Sigmoid colon (tissue), 7 donors: ENCODE measurements around the gene TTC39A. TPM values are rescaled to one million over a fixed set of nuclear protein-coding genes. Genes with fewer than 3 reads are reported as not detected.

Experiments
- DNase-seq: peaks from one replicate; pipeline ENCODE4 v3.0.0-alpha.2; 2019
- H3K27ac ChIP-seq, 4 donors: fragments of 200-600 bp; sonication (generic); one replicate each; pipeline ENCODE4 v1.5.1; 2016 to 2019; ENCODE audit warnings: mild to moderate bottlenecking in 1 of 4
- H3K27me3 ChIP-seq, 3 donors: fragments of 200-600 bp; sonication (generic); one replicate each; pipeline ENCODE4 v1.5.1; 2019; ENCODE audit warnings: mild to moderate bottlenecking in 1 of 3
- H3K36me3 ChIP-seq, 4 donors: fragments of 200-600 bp; sonication (generic); one replicate each; pipeline ENCODE4 v1.5.1; 2016 to 2019
- H3K4me1 ChIP-seq, 4 donors: fragments of 200-600 bp; sonication (generic); one replicate each; pipeline ENCODE4 v1.5.1; 2017 to 2019
- H3K4me3 ChIP-seq, 4 donors: fragments of 200-600 bp; sonication (generic); one replicate each; pipeline ENCODE4 v1.5.1; 2017 to 2019; ENCODE audit warnings: mild to moderate bottlenecking in 2 of 4, moderate library complexity in 1 of 4
- H3K9me3 ChIP-seq, 4 donors: fragments of 200-600 bp in 3 of 4; sonication (generic) in 3 of 4; one replicate each; pipeline versions ENCODE4 v1.5.1 to v1.6.1; 2013 to 2019
- EP300 ChIP-seq, 4 donors: sonication (generic); formaldehyde crosslinking; IDR thresholded peaks; one replicate each; pipeline ENCODE4 v1.6.1; 2017; ENCODE audit warnings: antibody characterized with exemption in 4 of 4
- POLR2A ChIP-seq, 2 donors: fragments of 450-650 bp; IDR thresholded peaks; one replicate each; pipeline ENCODE4 v1.6.1; 2016; ENCODE audit warnings: antibody characterized with exemption in 2 of 2, mild to moderate bottlenecking in 2 of 2, moderate library complexity in 2 of 2
- POLR2AphosphoS5 ChIP-seq, 4 donors: sonication (generic); formaldehyde crosslinking; IDR thresholded peaks; one replicate each; pipeline ENCODE4 v1.6.1; 2017; ENCODE audit warnings: antibody characterized with exemption in 4 of 4
- WGBS, 2 donors: extraction: QIAGEN DNeasy Blood & Tissue Kit; methylation state at CpG; one replicate each; pipeline ENCODE4 v1.1.7; 2013; 5-methylcytosine and 5-hydroxymethylcytosine counted together
- intact Hi-C: fragments of 100-400 bp; cut with DNase I; formaldehyde crosslinking; loops from one replicate; pipeline ENCODE4 v1.15.1; 2023
- polyA plus RNA-seq, 3 donors: library from polyadenylated mRNA; stranded (reverse); fragments of 200-250 nt; gene quantifications; one replicate each; pipeline ENCODE4 v1.2.3, GENCODE V29; 2013
- total RNA-seq, 4 donors: library from RNA; depleted of rRNA; stranded (reverse); fragments of >200 nt; gene quantifications; one replicate each; pipeline ENCODE4 v1.1.0, GENCODE V29; 2016
- TF ChIP-seq, protein P1 (sequence below), 4 experiments: fragments of 450-650 bp in 3 of 4; fragments of 200-600 bp in 1 of 4; IDR thresholded peaks; one replicate each; pipeline ENCODE4 v1.5.1; 2016 to 2019; ENCODE audit warnings: antibody characterized with exemption in 4 of 4, mild to moderate bottlenecking in 3 of 4, moderate library complexity in 2 of 4
- donor health status: healthy with polysubstance abuse.
- donor health status: Bipolar disorder and iron deficiency.
- donor health status: healthy.

TTC39A gene
- total and polyA plus RNA-seq, 7 donors = under 0.01 to 71.7 (median 16.3) TPM; not detected in 1

DNA sequence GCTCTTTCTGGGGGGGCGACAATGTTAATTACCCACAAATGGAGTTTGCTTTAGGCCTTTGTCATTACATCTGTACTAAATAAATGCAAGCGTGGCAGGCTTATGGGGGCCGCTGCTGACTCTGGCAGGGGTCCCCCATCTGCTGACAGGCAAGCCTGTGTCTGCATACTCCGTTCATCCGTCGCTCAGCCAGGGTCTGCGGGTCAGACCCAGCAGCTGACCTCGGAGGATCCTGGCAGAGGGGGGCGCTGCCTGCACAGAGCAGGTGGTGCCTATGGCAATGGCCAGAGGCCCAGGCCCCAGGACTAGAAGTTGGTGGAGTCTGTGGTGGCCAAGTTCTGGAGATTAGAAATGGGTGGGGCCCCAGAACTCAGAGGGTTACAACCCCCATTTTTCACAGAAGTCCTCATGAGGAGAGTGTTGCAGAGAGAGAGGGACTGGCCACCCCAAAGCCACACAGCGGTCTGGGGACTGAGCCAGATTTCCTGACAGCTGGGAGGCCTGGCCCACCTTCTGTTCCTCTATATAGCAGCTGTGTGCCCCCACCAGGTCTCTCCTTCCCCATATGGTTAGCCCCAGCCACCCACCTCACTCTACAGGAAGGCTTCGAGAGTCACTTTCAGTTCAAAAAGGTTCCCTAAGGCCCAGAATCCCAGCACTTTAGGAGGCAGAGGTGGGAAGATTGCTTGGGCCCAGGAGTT is 31.0 kb downstream of the TTC39A start:
- Histone ChIP-seq H3K27me3 (peaks cover 0 to 7% (median 0%) of the 10 kb centered on the region in 3 donors), H3K4me1 (peaks cover 0 to 12% (median 9%) of the 10 kb centered on the region in 4 donors), H3K36me3 (no peaks in the 10 kb centered on the region), H3K4me3 (no peak overlapping the region), H3K27ac (no peak overlapping the region), H3K9me3 (no peaks in the 10 kb centered on the region)
- TF ChIP-seq EP300 (IDR thresholded peaks at IDR 0.05) = no peak
- no peak for TF ChIP-seq POLR2AphosphoS5 (IDR thresholded peaks at IDR 0.05)
- no peak for TF ChIP-seq POLR2A (IDR thresholded peaks at IDR 0.05)
- TF ChIP-seq, protein P1, sequence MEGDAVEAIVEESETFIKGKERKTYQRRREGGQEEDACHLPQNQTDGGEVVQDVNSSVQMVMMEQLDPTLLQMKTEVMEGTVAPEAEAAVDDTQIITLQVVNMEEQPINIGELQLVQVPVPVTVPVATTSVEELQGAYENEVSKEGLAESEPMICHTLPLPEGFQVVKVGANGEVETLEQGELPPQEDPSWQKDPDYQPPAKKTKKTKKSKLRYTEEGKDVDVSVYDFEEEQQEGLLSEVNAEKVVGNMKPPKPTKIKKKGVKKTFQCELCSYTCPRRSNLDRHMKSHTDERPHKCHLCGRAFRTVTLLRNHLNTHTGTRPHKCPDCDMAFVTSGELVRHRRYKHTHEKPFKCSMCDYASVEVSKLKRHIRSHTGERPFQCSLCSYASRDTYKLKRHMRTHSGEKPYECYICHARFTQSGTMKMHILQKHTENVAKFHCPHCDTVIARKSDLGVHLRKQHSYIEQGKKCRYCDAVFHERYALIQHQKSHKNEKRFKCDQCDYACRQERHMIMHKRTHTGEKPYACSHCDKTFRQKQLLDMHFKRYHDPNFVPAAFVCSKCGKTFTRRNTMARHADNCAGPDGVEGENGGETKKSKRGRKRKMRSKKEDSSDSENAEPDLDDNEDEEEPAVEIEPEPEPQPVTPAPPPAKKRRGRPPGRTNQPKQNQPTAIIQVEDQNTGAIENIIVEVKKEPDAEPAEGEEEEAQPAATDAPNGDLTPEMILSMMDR (IDR thresholded peaks at IDR 0.05) = no peak
- 90 to 97% methylated on average over 11 of the region's 11 CpGs for WGBS, 2 donors
- no peak for DNase-seq
- intact Hi-C loops = loop anchor here (5.0 kb wide), 3 partner anchors 62 to 522 kb away; partner anchors contain the start of gene RNF11

DNA sequence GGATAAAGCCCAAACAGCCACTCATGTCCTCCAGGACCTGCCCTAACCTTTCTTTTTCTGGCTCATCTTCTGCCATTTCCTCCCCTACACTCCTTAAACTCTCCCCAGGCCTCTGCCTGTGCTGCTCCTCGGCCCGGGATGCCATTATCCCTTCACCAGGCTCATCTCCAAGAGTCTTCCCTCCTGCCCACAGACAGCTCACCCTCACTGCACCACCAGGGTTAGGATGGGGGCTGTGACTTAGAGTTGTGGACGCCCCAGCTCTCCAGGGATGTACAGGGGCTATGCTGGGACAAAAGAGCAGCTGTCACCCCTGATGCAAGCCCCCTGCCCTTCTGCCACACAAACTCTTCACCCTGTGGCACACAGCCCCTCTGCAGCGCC is 32.0 kb downstream of the TTC39A start:
- H3K4me1 ChIP-seq = peaks cover 0 to 12% (median 9%) of the 10 kb centered on the region in 4 donors
- no peaks in the 10 kb centered on the region for H3K9me3 ChIP-seq
- DNase-seq = no peak
- TF ChIP-seq EP300 (IDR thresholded peaks at IDR 0.05) (no peak), POLR2A (IDR thresholded peaks at IDR 0.05) (no peak)
- TF ChIP-seq, protein P1 (IDR thresholded peaks at IDR 0.05) = no peak
- H3K36me3 ChIP-seq = no peaks in the 10 kb centered on the region
- H3K4me3 ChIP-seq = no peak overlapping the region
- WGBS, 2 donors = 95 to 98% methylated on average over 4 of the region's 4 CpGs
- H3K27me3 ChIP-seq = peaks cover 0 to 7% (median 0%) of the 10 kb centered on the region in 3 donors
- H3K27ac ChIP-seq = no peak overlapping the region
- intact Hi-C loops = loop anchor here (5.0 kb wide), 3 partner anchors 61 to 521 kb away; partner anchors contain the start of gene RNF11

DNA sequence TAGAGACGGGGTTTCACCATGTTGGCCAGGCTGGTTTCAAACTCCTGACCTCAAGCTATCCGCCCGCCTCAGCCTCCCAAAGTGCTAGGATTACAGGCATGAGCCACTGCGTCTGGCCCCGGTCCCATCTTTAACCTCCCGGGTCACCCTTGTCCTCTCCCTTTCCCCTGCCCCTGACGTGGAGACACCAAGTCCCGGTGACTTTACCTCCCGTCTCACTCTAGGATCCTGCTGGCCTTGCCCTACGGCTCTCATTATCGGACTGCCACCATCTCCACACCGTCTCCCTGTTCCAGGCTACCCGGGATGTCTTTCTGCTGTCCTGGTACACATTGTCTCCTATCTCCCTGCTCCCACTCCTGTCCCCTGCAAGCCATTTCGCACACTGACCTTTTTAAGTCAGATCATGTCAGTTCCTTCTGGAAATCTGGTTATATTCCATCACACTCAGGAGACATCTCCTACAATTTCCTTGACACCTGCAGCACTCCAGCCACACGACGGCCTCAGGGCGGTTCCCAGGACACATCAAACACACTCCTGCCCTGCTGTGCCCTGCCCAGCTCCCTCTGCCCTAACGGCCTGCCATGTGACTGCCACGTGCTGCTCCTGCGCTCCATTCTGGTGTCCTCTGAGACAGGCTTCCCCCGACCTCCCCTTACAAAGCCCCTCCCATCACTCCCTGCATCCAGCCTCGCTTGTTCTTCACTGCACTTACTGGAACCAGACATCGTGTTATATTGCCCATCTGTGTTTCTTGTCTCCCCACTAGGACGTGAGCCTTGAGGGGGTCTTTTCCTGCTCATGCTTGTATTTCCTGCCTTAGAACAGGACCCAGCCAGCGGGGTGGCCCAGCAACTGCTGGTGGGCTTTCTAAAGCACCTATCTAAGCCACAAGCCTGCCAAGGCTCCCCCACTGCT is 32.7 kb downstream of the TTC39A start:
- TF ChIP-seq POLR2AphosphoS5 (IDR thresholded peaks at IDR 0.05) (no peak), POLR2A (IDR thresholded peaks at IDR 0.05) (no peak), EP300 (IDR thresholded peaks at IDR 0.05) (no peak)
- TF ChIP-seq, protein P1 (IDR thresholded peaks at IDR 0.05) = no peak
- H3K27me3 ChIP-seq = peaks cover 0 to 7% (median 0%) of the 10 kb centered on the region in 3 donors
- H3K36me3 ChIP-seq = no peaks in the 10 kb centered on the region
- intact Hi-C loops = loop anchor here (5.0 kb wide), 3 partner anchors 60 to 520 kb away; partner anchors contain the start of gene RNF11
- WGBS, 2 donors = 72 to 84% methylated on average over 25 of the region's 25 CpGs
- no peaks in the 10 kb centered on the region for H3K9me3 ChIP-seq
- peaks cover 0 to 12% (median 9%) of the 10 kb centered on the region in 4 donors for H3K4me1 ChIP-seq
- peak overlapping the region in 1 of 4 donors; percentile 7 for H3K27ac ChIP-seq
- no peak for DNase-seq
- peak overlapping the region; percentile 34 to 56 (median 52) for H3K4me3 ChIP-seq

DNA sequence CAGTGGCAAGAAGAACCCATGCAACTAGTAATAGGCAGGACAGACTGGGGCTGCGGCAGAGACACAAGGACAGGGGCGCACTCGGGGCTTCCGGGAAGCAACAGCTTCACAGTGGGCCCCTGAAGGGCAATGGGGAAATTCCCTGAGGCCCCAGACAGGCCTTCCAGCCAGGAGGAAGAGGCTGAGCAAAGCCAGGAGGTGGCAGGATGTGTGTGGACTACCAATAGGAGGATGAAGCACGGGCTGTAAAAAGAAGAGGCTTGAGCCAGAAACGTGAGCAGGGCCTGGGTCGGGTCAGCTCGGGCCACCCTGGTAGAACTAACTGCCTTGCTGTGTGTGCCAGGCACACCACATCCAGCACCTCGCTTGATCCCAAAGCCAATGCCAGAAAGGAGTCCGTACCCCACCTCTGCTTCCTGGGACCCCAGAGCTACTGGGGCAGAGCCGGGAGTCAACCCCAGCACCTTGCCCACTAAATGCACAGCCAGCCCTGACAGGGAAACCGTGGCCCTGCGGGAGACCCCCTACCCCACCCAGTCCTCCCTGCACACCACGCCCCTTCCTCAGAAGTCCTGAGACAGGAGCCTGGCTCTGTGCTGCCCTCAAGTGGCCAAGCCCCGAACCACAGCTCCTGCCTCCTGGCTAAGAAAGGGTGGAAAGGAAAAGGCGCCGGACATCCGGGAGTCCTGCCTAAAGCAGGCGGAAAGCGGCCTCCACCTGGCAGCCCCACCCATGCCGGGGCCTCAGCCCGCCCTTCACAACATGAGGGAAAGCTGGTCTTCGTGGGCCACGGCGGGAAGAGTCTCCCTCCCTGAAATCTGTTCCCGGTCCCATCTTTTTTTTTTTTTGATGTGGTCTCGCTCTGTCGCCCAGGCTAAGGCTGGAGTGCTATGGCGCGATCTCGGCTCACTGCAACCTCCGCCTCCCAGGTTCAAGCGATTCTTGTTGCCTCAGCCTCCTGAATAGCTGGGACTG is 33.7 kb downstream of the TTC39A start:
- Histone ChIP-seq H3K4me1 (peaks cover 0 to 12% (median 9%) of the 10 kb centered on the region in 4 donors), H3K4me3 (peak overlapping the region; percentile 34 to 56 (median 52)), H3K27ac (peak overlapping the region in 2 of 4 donors; percentile 7 to 34), H3K9me3 (no peaks in the 10 kb centered on the region), H3K36me3 (no peaks in the 10 kb centered on the region), H3K27me3 (peaks cover 0 to 7% (median 0%) of the 10 kb centered on the region in 3 donors)
- WGBS, 2 donors = 27 to 30% methylated on average over 33 of the region's 33 CpGs
- TF ChIP-seq POLR2AphosphoS5 (IDR thresholded peaks at IDR 0.05) = peak in 2 of 4 donors; percentile 29 to 38
- no peak for TF ChIP-seq POLR2A (IDR thresholded peaks at IDR 0.05)
- TF ChIP-seq, protein P1 (IDR thresholded peaks at IDR 0.05) = peak; percentile 70 to 97 (median 92)
- no peak for TF ChIP-seq EP300 (IDR thresholded peaks at IDR 0.05)
- intact Hi-C loops = loop anchor here (5.0 kb wide), 3 partner anchors 59 to 519 kb away; partner anchors contain the start of gene RNF11
- DNase-seq = peak; percentile 87
